ENCODE data around the gene MAML2. TPM values are rescaled to one million over a fixed set of nuclear protein-coding genes. Genes with fewer than 3 reads are reported as not detected.
A peak's percentile ranks its signal among the peaks of the same experiment; 100 is the strongest.
"Not testable (repeated sequence)": the region's sequence is repeated elsewhere in the genome, so short reads cannot be mapped to it uniquely, and the experiment has no call there.

Gene MAML2
- total RNA-seq, 3 donors from 2014 or later (not counting 1 experiment from before 2014, with no cell fraction given), result 14.2 to 20.5 (median 16.1) TPM

- DNase-seq (no peak), ATAC-seq (no peak)
- Histone ChIP-seq H3K9me3 (ENCODE audit: control insufficient read depth, insufficient read depth, low read length) (no peaks in the 10 kb centered on the region), H3K4me3 (ENCODE audit: low read length) (no peak overlapping the region), H3K27ac (ENCODE audit: low read length) (no peak overlapping the region), H3K36me3 (ENCODE audit: control insufficient read depth, insufficient read depth, low read length) (no peaks in the 10 kb centered on the region), H3K27me3 (ENCODE audit: control insufficient read depth, insufficient read depth, low read length) (no peaks in the 10 kb centered on the region), H3K4me1 (ENCODE audit: control insufficient read depth, insufficient read depth, low read length) (peaks cover 13% of the 10 kb centered on the region)
- no peaks in the 10 kb centered on the region for H3K9me3 Mint-ChIP-seq
- H3K4me1 Mint-ChIP-seq, result peaks cover 34 to 38% of the 10 kb centered on the region in 2 donors
- H3K27me3 Mint-ChIP-seq (ENCODE audit: low read depth in 2 of 2), result no peaks in the 10 kb centered on the region
- no peak for TF ChIP-seq CTCF (IDR thresholded peaks at IDR 0.05)
- WGBS (ENCODE audit: insufficient coverage), result 80% methylated on average over 3 of the region's 3 CpGs
- no peaks in the 10 kb centered on the region for H3K36me3 Mint-ChIP-seq
- intact Hi-C loops (cut with micrococcal nuclease), result no loop called here
- H3K4me3 Mint-ChIP-seq, result peak overlapping the region; percentile 58
- H3K27ac Mint-ChIP-seq, result peak overlapping the region; percentile 67 to 77
Measured at GRCh38 chr11:96187822-96188221, 155.2 kb downstream of the MAML2 start.

GRCh38 chr11:96186806-96187205, 156.2 kb downstream of the MAML2 start:
- H3K4me3 Mint-ChIP-seq, result no peak overlapping the region
- H3K27me3 ChIP-seq (ENCODE audit: control insufficient read depth, insufficient read depth, low read length), result no peaks in the 10 kb centered on the region
- no peaks in the 10 kb centered on the region for H3K9me3 Mint-ChIP-seq
- H3K9me3 ChIP-seq (ENCODE audit: control insufficient read depth, insufficient read depth, low read length), result no peaks in the 10 kb centered on the region
- no peak overlapping the region for H3K27ac ChIP-seq (ENCODE audit: low read length)
- ATAC-seq (no peak), DNase-seq (no peak)
- peaks cover 13% of the 10 kb centered on the region for H3K4me1 ChIP-seq (ENCODE audit: control insufficient read depth, insufficient read depth, low read length)
- intact Hi-C loops (cut with micrococcal nuclease), result no loop called here
- peaks cover 34 to 38% of the 10 kb centered on the region in 2 donors for H3K4me1 Mint-ChIP-seq
- WGBS (ENCODE audit: insufficient coverage), result 100% methylated on average over 1 of the region's 1 CpG
- no peaks in the 10 kb centered on the region for H3K27me3 Mint-ChIP-seq (ENCODE audit: low read depth in 2 of 2)
- no peak overlapping the region for H3K4me3 ChIP-seq (ENCODE audit: low read length)
- no peaks in the 10 kb centered on the region for H3K36me3 Mint-ChIP-seq
- no peaks in the 10 kb centered on the region for H3K36me3 ChIP-seq (ENCODE audit: control insufficient read depth, insufficient read depth, low read length)
- no peak for TF ChIP-seq CTCF (IDR thresholded peaks at IDR 0.05)
- no peak overlapping the region for H3K27ac Mint-ChIP-seq

GRCh38 chr11:96185220-96185768, 157.7 kb downstream of the MAML2 start:
- WGBS (ENCODE audit: insufficient coverage), result 51% methylated on average over 4 of the region's 4 CpGs

GRCh38 chr11:96180937-96181336, 162.1 kb downstream of the MAML2 start:
- H3K27me3 ChIP-seq (ENCODE audit: control insufficient read depth, insufficient read depth, low read length); H3K27ac ChIP-seq (ENCODE audit: low read length); H3K36me3 ChIP-seq (ENCODE audit: control insufficient read depth, insufficient read depth, low read length); H3K36me3 Mint-ChIP-seq; DNase-seq; intact Hi-C loops (cut with micrococcal nuclease); H3K27ac Mint-ChIP-seq; H3K9me3 ChIP-seq (ENCODE audit: control insufficient read depth, insufficient read depth, low read length); ATAC-seq; H3K4me3 ChIP-seq (ENCODE audit: low read length); H3K4me3 Mint-ChIP-seq; H3K4me1 ChIP-seq (ENCODE audit: control insufficient read depth, insufficient read depth, low read length); H3K27me3 Mint-ChIP-seq (ENCODE audit: low read depth in 2 of 2); H3K9me3 Mint-ChIP-seq: not testable (repeated sequence)
- WGBS (ENCODE audit: insufficient coverage), result 71% methylated on average over 1 of the region's 4 CpGs
- peaks cover 4 to 12% of the 10 kb centered on the region in 2 donors for H3K4me1 Mint-ChIP-seq

More at GRCh38 chr11:96185220-96185768, 157.7 kb downstream of the MAML2 start:
- no peak for ATAC-seq
- Mint-ChIP-seq H3K9me3 (no peaks in the 10 kb centered on the region), H3K4me3 (no peak overlapping the region), H3K27me3 (ENCODE audit: low read depth in 2 of 2) (no peaks in the 10 kb centered on the region), H3K27ac (peak overlapping the region in 1 of 2 donors; percentile 38), H3K4me1 (peaks cover 30 to 38% of the 10 kb centered on the region in 2 donors), H3K36me3 (no peaks in the 10 kb centered on the region)
- H3K36me3 ChIP-seq (ENCODE audit: control insufficient read depth, insufficient read depth, low read length), result no peaks in the 10 kb centered on the region
- no peak for DNase-seq
- no peak for TF ChIP-seq CTCF (IDR thresholded peaks at IDR 0.05)
- H3K9me3 ChIP-seq (ENCODE audit: control insufficient read depth, insufficient read depth, low read length), result no peaks in the 10 kb centered on the region
- no peak overlapping the region for H3K4me3 ChIP-seq (ENCODE audit: low read length)
- H3K27me3 ChIP-seq (ENCODE audit: control insufficient read depth, insufficient read depth, low read length), result no peaks in the 10 kb centered on the region
- H3K4me1 ChIP-seq (ENCODE audit: control insufficient read depth, insufficient read depth, low read length), result peaks cover 13% of the 10 kb centered on the region
- intact Hi-C loops (cut with micrococcal nuclease), result no loop called here
- H3K27ac ChIP-seq (ENCODE audit: low read length), result no peak overlapping the region
